Trophoblast cell (in vitro differentiated cells and primary cell): ENCODE data around the gene STIM1.

Experiments
- DNase-seq, 2 donors: peaks; one replicate each; pipeline ENCODE4 v3.0.0-alpha.2; 2016
- H2AFZ ChIP-seq: 2 replicates; pipeline ENCODE4 v1.6.1; 2013; ENCODE audit warnings: low read length, moderate library complexity, mild to moderate bottlenecking; ENCODE audit not compliant: insufficient read depth, poor library complexity
- H2AK5ac ChIP-seq: 2 replicates; pipeline ENCODE4 v1.6.1; 2013; ENCODE audit warnings: mild to moderate bottlenecking, low read length
- H2BK120ac ChIP-seq: 2 replicates; pipeline ENCODE4 v1.6.1; 2013; ENCODE audit warnings: low read length, mild to moderate bottlenecking, moderate library complexity; ENCODE audit not compliant: insufficient read depth, poor library complexity
- H2BK12ac ChIP-seq: 2 replicates; pipeline ENCODE4 v1.6.1; 2013; ENCODE audit warnings: mild to moderate bottlenecking, low read length, moderate library complexity
- H2BK5ac ChIP-seq: 2 replicates; pipeline ENCODE4 v1.6.1; 2013; ENCODE audit warnings: low read length, low read depth, moderate library complexity, mild to moderate bottlenecking; ENCODE audit not compliant: poor library complexity
- H3K14ac ChIP-seq: 2 replicates; pipeline ENCODE4 v1.6.1; 2013; ENCODE audit warnings: mild to moderate bottlenecking, low read length
- H3K18ac ChIP-seq: 2 replicates; pipeline ENCODE4 v1.6.1; 2013; ENCODE audit warnings: mild to moderate bottlenecking, low read length
- H3K23ac ChIP-seq: 2 replicates; pipeline ENCODE4 v1.6.1; 2013; ENCODE audit warnings: low read length
- H3K27ac ChIP-seq: 2 replicates; pipeline ENCODE4 v1.5.1; 2013; ENCODE audit warnings: low read depth, mild to moderate bottlenecking, inconsistent platforms, low read length, moderate library complexity
- H3K27me3 ChIP-seq: 2 replicates; pipeline ENCODE4 v1.6.1; 2013; ENCODE audit warnings: inconsistent platforms, mild to moderate bottlenecking, low read length, moderate library complexity; ENCODE audit not compliant: insufficient read depth
- H3K36me3 ChIP-seq, 2 experiments: 1 replicate in 1 of 2; 2 replicates in 1 of 2; pipeline ENCODE4 v1.6.1; 2013; ENCODE audit warnings: low read length in 2 of 2, mild to moderate bottlenecking in 2 of 2, moderate library complexity in 1 of 2; ENCODE audit not compliant: insufficient read depth in 2 of 2, control insufficient read depth in 1 of 2
- H3K4ac ChIP-seq: 2 replicates; pipeline ENCODE4 v1.6.1; 2013; ENCODE audit warnings: low read depth, mild to moderate bottlenecking, low read length, moderate library complexity
- H3K4me1 ChIP-seq, 2 experiments: 1 replicate in 1 of 2; 2 replicates in 1 of 2; pipeline ENCODE4 v1.6.1; 2013; ENCODE audit warnings: low read length in 2 of 2, mild to moderate bottlenecking in 2 of 2, moderate library complexity in 1 of 2; ENCODE audit not compliant: insufficient read depth in 2 of 2, control insufficient read depth in 1 of 2
- H3K4me2 ChIP-seq: 2 replicates; pipeline ENCODE4 v1.6.1; 2013; ENCODE audit warnings: inconsistent platforms, mild to moderate bottlenecking, low read length, moderate library complexity
- H3K4me3 ChIP-seq: 2 replicates; pipeline ENCODE4 v1.5.1; 2013; ENCODE audit warnings: mild to moderate bottlenecking, low read depth, low read length, inconsistent platforms
- H3K79me1 ChIP-seq: one replicate; pipeline ENCODE4 v1.6.1; 2013; ENCODE audit warnings: low read length
- H3K79me2 ChIP-seq: 2 replicates; pipeline ENCODE4 v1.6.1; 2013; ENCODE audit warnings: low read length, mild to moderate bottlenecking; ENCODE audit not compliant: control insufficient read depth, insufficient read depth, poor library complexity
- H3K9ac ChIP-seq: 2 replicates; pipeline ENCODE4 v1.6.1; 2013; ENCODE audit warnings: mild to moderate bottlenecking, low read length
- H3K9me3 ChIP-seq: 2 replicates; pipeline ENCODE4 v1.6.1; 2013; ENCODE audit warnings: low read depth, mild to moderate bottlenecking, control low read depth, inconsistent platforms, low read length; ENCODE audit not compliant: insufficient read depth
- H4K12ac ChIP-seq: 2 replicates; pipeline ENCODE4 v1.6.1; 2013; ENCODE audit warnings: low read depth, mild to moderate bottlenecking, low read length, moderate library complexity
- H4K8ac ChIP-seq: 2 replicates; pipeline ENCODE4 v1.6.1; 2013; ENCODE audit warnings: low read depth, mild to moderate bottlenecking, low read length, moderate library complexity
- H4K91ac ChIP-seq: one replicate; pipeline ENCODE4 v1.6.1; 2013; ENCODE audit warnings: low read depth, mild to moderate bottlenecking, low read length, moderate library complexity
- WGBS: extraction: QIAGEN DNeasy Blood & Tissue Kit; methylation state at CpG from one replicate; pipeline ENCODE4 v1.1.7; 2013; ENCODE audit warnings: missing lambda C conversion rate; ENCODE audit not compliant: insufficient read length, insufficient coverage; ENCODE audit errors: extremely low coverage; 5-methylcytosine and 5-hydroxymethylcytosine counted together

Gene STIM1

GRCh38 chr11:3994030-3994640 lies 138.7 kb downstream of the STIM1 start:
- Histone ChIP-seq H3K79me2 (no peaks in the 10 kb centered on the region), H3K14ac (no peak overlapping the region), H2BK12ac (no peak overlapping the region), H4K8ac (no peak overlapping the region), H3K23ac (no peak overlapping the region), H3K4me3 (no peak overlapping the region), H3K36me3 (peaks cover 0 to 2% of the 10 kb centered on the region in 2 experiments), H3K9me3 (no peaks in the 10 kb centered on the region), H4K91ac (no peak overlapping the region), H3K9ac (no peak overlapping the region), H2AK5ac (no peak overlapping the region), H4K12ac (no peak overlapping the region), H3K4ac (no peak overlapping the region), H3K4me1 (peaks cover 7 to 9% of the 10 kb centered on the region in 2 experiments), H3K18ac (no peak overlapping the region), H3K4me2 (no peak overlapping the region), H3K27me3 (no peaks in the 10 kb centered on the region), H2BK5ac (no peak overlapping the region), H2BK120ac (no peak overlapping the region), H3K79me1 (peaks cover 3% of the 10 kb centered on the region), H2AFZ (no peak overlapping the region), H3K27ac (no peak overlapping the region)
- DNase-seq = no peak
- no CpG with 5 or more reads among the region's 6 CpGs for WGBS

- H3K9ac ChIP-seq = no peak overlapping the region
- no CpG with 5 or more reads among the region's 1 CpG for WGBS
- no peaks in the 10 kb centered on the region for H3K9me3 ChIP-seq
Observed at GRCh38 chr11:3995307-3995706, 139.8 kb downstream of the STIM1 start.

GRCh38 chr11:3995949-3996554 lies 140.6 kb downstream of the STIM1 start:
- Histone ChIP-seq H2BK120ac (no peak overlapping the region), H2BK12ac (peak overlapping the region; percentile 11)
- WGBS = no CpG with 5 or more reads among the region's 4 CpGs

More at GRCh38 chr11:3995307-3995706, 139.8 kb downstream of the STIM1 start:
- H3K4ac ChIP-seq = no peak overlapping the region
- H3K36me3 ChIP-seq = peaks cover 0 to 5% of the 10 kb centered on the region in 2 experiments
- no peak overlapping the region for H3K14ac ChIP-seq
- DNase-seq = no peak
- peaks cover 3% of the 10 kb centered on the region for H3K79me1 ChIP-seq
- peaks cover 7 to 9% of the 10 kb centered on the region in 2 experiments for H3K4me1 ChIP-seq
- H3K4me3 ChIP-seq = no peak overlapping the region
- no peak overlapping the region for H2AFZ ChIP-seq
- no peak overlapping the region for H4K8ac ChIP-seq
- no peak overlapping the region for H2BK120ac ChIP-seq
- no peaks in the 10 kb centered on the region for H3K27me3 ChIP-seq
- H3K27ac ChIP-seq = peak overlapping the region; percentile 39
- H3K23ac ChIP-seq = no peak overlapping the region
- no peak overlapping the region for H2BK5ac ChIP-seq
- no peak overlapping the region for H2AK5ac ChIP-seq
- no peak overlapping the region for H3K4me2 ChIP-seq
- H3K79me2 ChIP-seq = no peaks in the 10 kb centered on the region
- no peak overlapping the region for H4K12ac ChIP-seq
- H3K18ac ChIP-seq = no peak overlapping the region
- H4K91ac ChIP-seq = no peak overlapping the region
- no peak overlapping the region for H2BK12ac ChIP-seq

GRCh38 chr11:3996651-3997050 lies 141.2 kb downstream of the STIM1 start:
- no peak for DNase-seq
- Histone ChIP-seq H3K9ac (no peak overlapping the region), H2BK120ac (no peak overlapping the region), H2AFZ (no peak overlapping the region), H3K4me1 (peaks cover 7 to 9% of the 10 kb centered on the region in 2 experiments), H3K27me3 (no peaks in the 10 kb centered on the region), H3K23ac (no peak overlapping the region), H4K12ac (no peak overlapping the region), H2AK5ac (no peak overlapping the region), H3K36me3 (peaks cover 0 to 5% of the 10 kb centered on the region in 2 experiments), H3K79me2 (no peaks in the 10 kb centered on the region), H3K4ac (no peak overlapping the region), H4K8ac (no peak overlapping the region), H3K14ac (no peak overlapping the region), H4K91ac (no peak overlapping the region), H2BK12ac (no peak overlapping the region), H3K4me3 (no peak overlapping the region), H3K79me1 (peaks cover 3% of the 10 kb centered on the region), H2BK5ac (no peak overlapping the region), H3K4me2 (no peak overlapping the region), H3K27ac (peak overlapping the region; percentile 50), H3K9me3 (no peaks in the 10 kb centered on the region), H3K18ac (no peak overlapping the region)
- WGBS = no CpG with 5 or more reads among the region's 1 CpG

More at GRCh38 chr11:3995949-3996554, 140.6 kb downstream of the STIM1 start:
- peaks cover 0 to 5% of the 10 kb centered on the region in 2 experiments for H3K36me3 ChIP-seq
- peaks cover 7 to 9% of the 10 kb centered on the region in 2 experiments for H3K4me1 ChIP-seq
- no peak overlapping the region for H3K18ac ChIP-seq
- H4K12ac ChIP-seq = no peak overlapping the region
- no peak overlapping the region for H2AFZ ChIP-seq
- no peak overlapping the region for H4K8ac ChIP-seq
- H2AK5ac ChIP-seq = no peak overlapping the region
- no peak overlapping the region for H2BK5ac ChIP-seq
- H4K91ac ChIP-seq = peak overlapping the region; percentile 26
- no peak overlapping the region for H3K14ac ChIP-seq
- H3K9me3 ChIP-seq = no peaks in the 10 kb centered on the region
- H3K27me3 ChIP-seq = no peaks in the 10 kb centered on the region
- no peak overlapping the region for H3K23ac ChIP-seq
- peak in 1 of 2 donors; percentile 57 for DNase-seq
- H3K4me2 ChIP-seq = no peak overlapping the region
- peak overlapping the region; percentile 50 for H3K27ac ChIP-seq
- H3K4me3 ChIP-seq = no peak overlapping the region
- no peak overlapping the region for H3K9ac ChIP-seq
- H3K4ac ChIP-seq = no peak overlapping the region
- H3K79me2 ChIP-seq = no peaks in the 10 kb centered on the region
- H3K79me1 ChIP-seq = peaks cover 3% of the 10 kb centered on the region
